GM18870 (cell line): ENCODE data around the gene CD300A.
A peak's percentile ranks its signal among the peaks of the same experiment; 100 is the strongest.

Experiments
- ATAC-seq: cut with Tn5 transposase; IDR thresholded peaks from one replicate; pipeline ENCODE4 v1.9.1; 2021; ENCODE audit warnings: moderate library complexity; ENCODE audit not compliant: unreplicated experiment

CD300A gene

DNA sequence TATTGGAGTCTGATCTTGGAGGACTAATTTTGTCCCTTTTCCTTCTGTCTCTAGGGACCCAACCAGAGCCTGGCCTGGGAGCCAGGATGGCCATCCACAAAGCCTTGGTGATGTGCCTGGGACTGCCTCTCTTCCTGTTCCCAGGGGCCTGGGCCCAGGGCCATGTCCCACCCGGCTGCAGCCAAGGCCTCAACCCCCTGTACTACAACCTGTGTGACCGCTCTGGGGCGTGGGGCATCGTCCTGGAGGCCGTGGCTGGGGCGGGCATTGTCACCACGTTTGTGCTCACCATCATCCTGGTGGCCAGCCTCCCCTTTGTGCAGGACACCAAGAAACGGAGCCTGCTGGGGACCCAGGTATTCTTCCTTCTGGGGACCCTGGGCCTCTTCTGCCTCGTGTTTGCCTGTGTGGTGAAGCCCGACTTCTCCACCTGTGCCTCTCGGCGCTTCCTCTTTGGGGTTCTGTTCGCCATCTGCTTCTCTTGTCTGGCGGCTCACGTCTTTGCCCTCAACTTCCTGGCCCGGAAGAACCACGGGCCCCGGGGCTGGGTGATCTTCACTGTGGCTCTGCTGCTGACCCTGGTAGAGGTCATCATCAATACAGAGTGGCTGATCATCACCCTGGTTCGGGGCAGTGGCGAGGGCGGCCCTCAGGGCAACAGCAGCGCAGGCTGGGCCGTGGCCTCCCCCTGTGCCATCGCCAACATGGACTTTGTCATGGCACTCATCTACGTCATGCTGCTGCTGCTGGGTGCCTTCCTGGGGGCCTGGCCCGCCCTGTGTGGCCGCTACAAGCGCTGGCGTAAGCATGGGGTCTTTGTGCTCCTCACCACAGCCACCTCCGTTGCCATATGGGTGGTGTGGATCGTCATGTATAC is 26.5 kb upstream of the CD300A start:
- ATAC-seq, result no peak

GRCh38 chr17:74441537-74441936 is 24.9 kb upstream of the CD300A start:
- no peak for ATAC-seq

DNA sequence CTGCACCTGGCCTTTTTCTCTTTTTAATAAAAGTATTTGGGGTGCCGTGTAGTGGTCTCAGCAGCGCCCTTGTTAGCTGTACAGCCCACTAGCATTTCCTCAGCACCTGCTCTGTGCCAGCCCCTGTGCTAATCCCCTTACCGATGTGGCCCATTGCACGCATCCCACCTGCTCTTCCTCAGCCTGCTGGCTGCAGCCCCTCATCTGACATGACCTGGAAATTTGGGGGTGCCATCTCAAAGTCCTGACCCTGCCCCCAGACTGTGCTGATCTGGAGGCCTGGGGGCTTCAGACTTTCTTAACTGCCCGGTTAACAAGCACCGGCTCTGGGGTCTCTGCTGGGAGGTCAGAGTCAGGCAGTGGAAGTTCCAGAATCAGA is 24.2 kb upstream of the CD300A start:
- ATAC-seq, result no peak

- peak; percentile 45 for ATAC-seq
Measured at GRCh38 chr17:74442670-74443515, 23.5 kb upstream of the CD300A start.

DNA sequence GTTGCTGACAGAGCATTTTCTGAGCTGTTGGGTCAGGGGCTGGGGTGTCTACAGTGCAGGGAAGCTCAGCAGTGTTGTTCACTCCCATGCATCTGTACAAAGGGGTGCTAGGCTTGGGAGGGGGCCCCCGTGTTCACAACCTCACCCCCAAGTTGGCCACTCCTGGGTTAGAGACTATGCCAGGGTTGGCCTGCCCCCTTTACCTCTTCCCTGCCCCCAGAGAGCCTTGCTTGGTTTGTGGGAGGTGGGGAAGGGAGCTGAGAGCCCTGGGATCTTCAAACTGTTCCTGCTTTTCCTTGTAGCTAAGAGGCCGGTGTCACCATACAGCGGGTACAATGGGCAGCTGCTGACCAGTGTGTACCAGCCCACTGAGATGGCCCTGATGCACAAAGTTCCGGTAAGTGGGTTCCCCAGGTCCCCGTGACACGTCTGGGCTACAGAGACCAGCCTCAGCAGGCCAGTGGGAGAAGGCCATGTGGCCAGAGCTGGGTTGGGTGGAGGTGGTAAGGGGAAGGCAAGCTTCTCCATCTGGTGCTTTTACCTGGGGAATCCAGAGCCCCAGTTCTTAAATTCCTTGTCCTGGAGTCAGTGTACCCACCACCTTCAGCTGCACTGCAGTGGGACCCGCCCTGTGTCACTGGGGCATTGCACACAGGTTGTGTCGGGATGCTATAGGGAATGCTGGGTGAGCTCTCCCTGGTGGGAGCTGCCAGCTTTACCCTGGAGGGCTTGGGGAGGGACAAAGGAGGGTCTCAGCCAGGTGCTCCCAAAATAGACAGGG is 22.7 kb upstream of the CD300A start:
- ATAC-seq, result no peak

GRCh38 chr17:74444406-74444805 is 22.0 kb upstream of the CD300A start:
- no peak for ATAC-seq

DNA sequence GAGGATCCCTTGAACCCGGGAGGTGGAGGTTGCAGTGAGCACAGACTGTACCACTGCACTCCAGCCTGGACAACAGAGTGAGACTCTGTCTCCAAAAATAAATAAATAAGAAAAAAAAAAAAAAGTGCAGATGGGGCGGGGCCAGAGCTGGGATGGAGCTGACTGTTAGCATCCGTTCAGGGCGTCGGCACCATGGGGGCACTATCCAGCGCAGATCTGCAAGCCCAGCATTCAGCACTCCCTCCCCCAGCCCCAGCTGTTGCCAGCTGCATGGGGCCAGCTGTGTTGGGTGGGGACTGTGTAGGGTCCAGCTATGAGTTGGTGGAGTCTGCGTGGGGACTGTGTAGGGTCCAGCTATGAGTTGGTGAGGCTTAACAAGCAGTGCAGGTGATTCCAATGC is 21.3 kb upstream of the CD300A start:
- ATAC-seq, result no peak

- ATAC-seq, result no peak
Measured at GRCh38 chr17:74446551-74447500, 19.6 kb upstream of the CD300A start.

DNA sequence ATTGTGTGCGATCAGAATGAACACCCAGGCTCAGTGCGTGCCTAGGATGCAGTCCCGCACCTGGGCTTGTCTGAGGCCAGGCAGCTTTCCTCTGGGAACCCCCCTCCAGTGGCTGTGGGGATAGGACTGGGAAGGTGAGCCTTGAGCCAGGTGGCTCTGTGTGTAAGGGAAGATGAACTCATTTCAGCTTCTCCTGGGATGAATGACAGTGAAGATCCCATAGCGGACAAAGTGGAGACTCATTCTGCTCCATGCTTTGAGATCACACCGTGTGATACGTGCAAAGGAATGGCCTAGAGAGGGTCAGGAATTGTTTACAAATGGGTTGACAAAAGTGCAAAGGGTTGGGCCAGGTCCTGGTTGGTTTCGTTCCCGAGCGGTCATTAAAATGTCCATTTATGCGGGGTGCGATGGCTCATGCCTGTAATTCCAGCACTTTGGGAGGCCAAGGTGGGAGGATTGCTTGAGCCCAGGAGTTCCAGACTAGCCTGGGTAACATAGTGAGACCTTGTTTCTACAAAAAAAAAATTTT is 18.7 kb upstream of the CD300A start:
- no peak for ATAC-seq

- ATAC-seq, result no peak
Measured at GRCh38 chr17:74448756-74449155, 17.7 kb upstream of the CD300A start.

- ATAC-seq, result no peak
Measured at GRCh38 chr17:74449306-74449705, 17.1 kb upstream of the CD300A start.

DNA sequence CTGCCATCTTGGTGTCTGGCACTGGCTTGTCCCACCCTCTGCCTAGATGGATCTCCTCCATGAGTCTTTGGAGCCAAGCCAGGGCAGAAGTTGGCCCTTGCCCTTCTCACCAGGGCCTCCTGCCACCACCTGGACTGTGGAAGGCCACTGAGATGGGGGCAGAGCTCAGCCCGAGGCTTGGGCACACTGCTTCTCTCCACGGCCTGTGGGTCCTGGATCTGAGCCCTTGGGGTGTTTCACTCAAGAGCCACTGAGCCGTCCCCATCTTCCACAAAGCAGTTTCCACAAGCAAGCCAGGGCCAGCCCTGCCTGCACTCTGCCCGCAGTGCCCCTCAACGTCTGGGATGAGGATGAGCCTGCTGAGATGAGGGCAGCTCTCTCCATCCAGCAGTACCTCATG is 16.7 kb upstream of the CD300A start:
- ATAC-seq, result no peak

- no peak for ATAC-seq
Measured at GRCh38 chr17:74450231-74450630, 16.2 kb upstream of the CD300A start.

DNA sequence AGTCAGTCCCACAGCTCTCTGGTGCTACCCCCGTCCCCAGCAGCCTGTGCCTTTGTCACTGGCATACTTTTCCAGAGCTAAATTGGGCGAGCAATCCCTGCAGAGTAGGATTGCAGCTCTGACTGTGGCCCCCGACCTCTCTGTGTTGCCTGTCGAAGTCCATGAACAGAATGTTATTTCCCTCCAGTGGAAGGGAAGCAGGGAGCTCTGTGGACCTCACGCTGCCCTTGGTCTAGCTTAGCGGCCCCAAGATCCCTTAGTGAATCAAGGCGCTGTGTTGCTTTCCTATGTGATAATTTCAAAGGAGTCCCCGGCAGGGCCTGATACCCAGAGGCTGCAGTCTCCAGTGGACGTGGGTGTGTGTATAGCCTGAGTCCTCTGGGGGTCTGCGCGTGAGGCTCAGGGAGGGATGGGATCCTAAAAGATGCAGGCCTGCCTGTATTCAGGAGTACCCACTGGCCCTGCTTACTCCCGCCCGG is 15.5 kb upstream of the CD300A start:
- ATAC-seq, result no peak

DNA sequence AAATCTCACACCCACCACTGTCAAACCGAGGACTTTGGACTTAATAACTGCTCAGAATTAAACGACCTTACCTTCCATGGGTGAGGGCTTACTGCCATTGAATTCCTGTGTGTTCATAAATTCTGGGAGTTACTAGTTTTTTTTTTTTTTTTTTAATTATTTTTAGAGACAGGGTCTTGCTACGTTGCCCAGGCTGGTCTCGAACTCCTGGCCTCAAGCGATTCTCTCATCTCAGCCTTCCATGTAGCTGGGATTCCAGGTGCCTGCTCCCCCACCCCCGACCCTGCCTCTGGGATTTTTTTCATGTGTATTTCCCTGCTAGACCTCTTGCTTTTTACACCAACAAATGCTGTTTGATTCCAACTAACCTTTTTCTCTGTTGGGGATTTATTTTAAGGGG is 14.9 kb upstream of the CD300A start:
- ATAC-seq, result no peak

DNA sequence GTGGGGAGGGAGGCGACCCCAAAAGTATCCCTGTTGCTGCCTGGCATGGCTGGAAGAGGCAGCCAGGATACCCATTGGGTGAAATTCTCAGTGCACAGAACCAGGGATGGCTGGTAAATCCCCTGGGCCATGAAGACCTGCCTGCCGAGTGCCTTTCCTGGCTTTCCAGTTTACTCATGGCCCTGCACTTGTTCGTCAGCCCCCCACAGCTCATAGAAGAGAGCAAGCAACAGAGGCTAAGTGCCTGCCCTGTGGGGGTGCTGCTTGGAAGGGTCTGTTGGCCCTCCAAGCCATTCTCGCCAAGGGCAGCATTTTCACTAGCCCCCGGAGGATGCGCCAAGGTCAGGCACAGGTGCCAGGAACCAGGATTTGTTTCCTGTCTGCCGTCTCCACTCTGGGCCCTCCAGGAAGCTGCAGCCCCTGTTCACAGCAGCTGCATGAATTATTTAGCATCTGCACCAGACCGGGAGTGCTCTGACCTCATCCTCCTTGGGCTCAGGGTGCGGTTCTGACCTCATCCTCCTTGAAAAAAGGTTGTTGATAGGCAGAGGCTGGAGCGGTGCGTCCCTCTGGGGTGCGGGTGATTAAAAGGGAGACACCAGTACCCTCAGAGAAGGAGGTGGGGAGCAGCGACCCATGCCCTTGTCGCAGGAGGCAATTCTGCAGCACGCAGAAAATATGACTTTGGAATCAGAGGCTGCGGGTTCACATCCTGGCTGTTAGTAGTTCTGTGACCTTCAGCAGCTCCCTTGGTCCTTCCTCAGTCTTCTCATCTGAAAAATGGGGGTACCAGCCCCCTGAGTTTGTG is 14.2 kb upstream of the CD300A start:
- ATAC-seq, result no peak

DNA sequence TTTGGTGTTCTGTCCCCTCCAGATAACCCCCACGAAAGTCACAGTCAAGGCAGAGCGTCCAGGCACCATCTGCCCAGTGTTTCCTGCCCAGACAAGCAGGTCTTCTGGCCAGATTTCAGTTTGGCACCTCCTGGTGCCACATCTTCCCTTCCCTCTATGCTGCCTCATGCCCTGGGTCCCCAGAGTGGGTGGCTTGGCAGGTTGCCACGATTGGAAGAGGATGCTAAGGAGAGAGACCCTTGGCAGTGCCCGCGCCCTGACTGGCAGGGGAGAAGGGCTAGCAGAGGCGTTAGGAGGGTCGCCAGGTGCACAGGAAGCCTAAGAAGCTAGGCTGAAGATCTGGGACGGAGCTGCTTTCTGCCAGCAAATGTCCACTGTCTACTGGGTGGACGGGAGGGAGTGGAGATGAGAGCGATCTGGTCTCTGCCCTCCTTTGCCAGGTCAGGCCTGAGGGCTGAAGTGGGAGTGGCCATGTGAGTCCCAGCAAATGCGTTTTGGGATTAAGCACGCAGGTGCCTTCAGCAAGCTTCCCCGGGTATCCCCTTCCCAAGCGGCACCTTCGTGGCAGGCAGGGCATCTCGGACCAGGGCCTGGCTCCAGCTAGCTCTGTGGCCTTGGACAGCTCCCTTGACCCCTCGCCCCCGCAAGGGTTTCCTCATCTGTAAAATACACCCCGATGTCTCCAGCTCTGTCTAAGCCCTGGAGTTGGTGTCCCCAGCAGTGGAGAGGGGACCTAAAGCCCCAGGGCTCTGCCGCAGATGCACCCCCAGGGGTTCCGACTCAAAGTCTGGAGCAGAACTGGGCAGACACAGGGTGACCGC is 13.4 kb upstream of the CD300A start:
- ATAC-seq, result no peak

- no peak for ATAC-seq
Measured at GRCh38 chr17:74453665-74454196, 12.7 kb upstream of the CD300A start.
